HG02840 (cell line): Measurements from ENCODE around the gene TEX51.

Source experiments
- ATAC-seq: cut with Tn5 transposase; IDR thresholded peaks from one replicate; pipeline ENCODE4 v1.9.1; 2021; ENCODE audit warnings: mild to moderate bottlenecking, moderate library complexity, moderate number of reproducible peaks; ENCODE audit not compliant: unreplicated experiment, low FRiP score

Gene TEX51

GRCh38 chr2:126890551-126891450 lies 7.9 kb upstream of the TEX51 start:
- ATAC-seq: no peak

- ATAC-seq: no peak
These were observed 6.8 kb upstream of the TEX51 start for GRCh38 chr2:126891681-126892500.

- no peak for ATAC-seq
These were observed 5.5 kb upstream of the TEX51 start for GRCh38 chr2:126893153-126893552.

GRCh38 chr2:126893606-126894005 lies 5.1 kb upstream of the TEX51 start:
- no peak for ATAC-seq

GRCh38 chr2:126894082-126894481 lies 4.6 kb upstream of the TEX51 start:
- no peak for ATAC-seq

- no peak for ATAC-seq
These were observed 4.0 kb upstream of the TEX51 start for GRCh38 chr2:126894585-126895182.

GRCh38 chr2:126895336-126895735 lies 3.4 kb upstream of the TEX51 start:
- no peak for ATAC-seq

GRCh38 chr2:126896471-126896870 lies 2.2 kb upstream of the TEX51 start:
- ATAC-seq: no peak

- no peak for ATAC-seq
These were observed 1.0 kb downstream of the TEX51 start for GRCh38 chr2:126899616-126900185.

- no peak for ATAC-seq
These were observed 2.1 kb downstream of the TEX51 start for GRCh38 chr2:126900646-126901319.

GRCh38 chr2:126901459-126901858 lies 2.8 kb downstream of the TEX51 start:
- no peak for ATAC-seq

GRCh38 chr2:126902152-126902835 lies 3.6 kb downstream of the TEX51 start:
- no peak for ATAC-seq

- no peak for ATAC-seq
These were observed 4.2 kb downstream of the TEX51 start for GRCh38 chr2:126902859-126903258.

GRCh38 chr2:126905991-126906390 lies 7.3 kb downstream of the TEX51 start:
- no peak for ATAC-seq

- ATAC-seq: no peak
These were observed 8.1 kb downstream of the TEX51 start for GRCh38 chr2:126906781-126907180.

- no peak for ATAC-seq
These were observed 9.0 kb downstream of the TEX51 start for GRCh38 chr2:126907671-126908070.

- no peak for ATAC-seq
These were observed 10.1 kb downstream of the TEX51 start for GRCh38 chr2:126908721-126909177.

- no peak for ATAC-seq
These were observed 10.7 kb downstream of the TEX51 start for GRCh38 chr2:126909366-126909765.

- ATAC-seq: no peak
These were observed 11.1 kb downstream of the TEX51 start for GRCh38 chr2:126909781-126910180.

- ATAC-seq: no peak
These were observed 11.9 kb downstream of the TEX51 start for GRCh38 chr2:126910637-126911036.
